Measurements from ENCODE around the gene MSL3.

DNA sequence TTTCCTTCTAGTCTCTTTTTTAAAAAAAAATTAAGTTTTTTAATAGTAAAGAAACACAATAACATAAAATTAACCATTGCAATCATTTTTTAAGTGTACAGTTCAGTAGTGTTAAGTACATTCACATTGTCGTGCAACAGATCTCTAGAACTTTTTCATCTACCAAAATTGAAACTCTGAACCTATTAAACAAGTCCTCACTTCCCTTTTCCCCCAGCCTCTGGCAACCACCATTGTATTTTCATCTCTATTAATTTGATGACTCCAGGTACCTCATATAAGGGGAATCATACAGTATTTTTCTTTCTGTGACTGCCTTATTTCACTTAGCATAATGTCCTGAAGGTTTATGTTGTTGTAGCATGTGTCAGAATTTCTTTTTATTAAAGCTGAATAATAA, 31.8 kb downstream of the MSL3 start:
- TF ChIP-seq POLR2AphosphoS5 (IDR thresholded peaks at IDR 0.05) (no peak), POLR2A (IDR thresholded peaks at IDR 0.05) (no peak), EP300 (IDR thresholded peaks at IDR 0.05) (no peak)
- TF ChIP-seq, protein P1, sequence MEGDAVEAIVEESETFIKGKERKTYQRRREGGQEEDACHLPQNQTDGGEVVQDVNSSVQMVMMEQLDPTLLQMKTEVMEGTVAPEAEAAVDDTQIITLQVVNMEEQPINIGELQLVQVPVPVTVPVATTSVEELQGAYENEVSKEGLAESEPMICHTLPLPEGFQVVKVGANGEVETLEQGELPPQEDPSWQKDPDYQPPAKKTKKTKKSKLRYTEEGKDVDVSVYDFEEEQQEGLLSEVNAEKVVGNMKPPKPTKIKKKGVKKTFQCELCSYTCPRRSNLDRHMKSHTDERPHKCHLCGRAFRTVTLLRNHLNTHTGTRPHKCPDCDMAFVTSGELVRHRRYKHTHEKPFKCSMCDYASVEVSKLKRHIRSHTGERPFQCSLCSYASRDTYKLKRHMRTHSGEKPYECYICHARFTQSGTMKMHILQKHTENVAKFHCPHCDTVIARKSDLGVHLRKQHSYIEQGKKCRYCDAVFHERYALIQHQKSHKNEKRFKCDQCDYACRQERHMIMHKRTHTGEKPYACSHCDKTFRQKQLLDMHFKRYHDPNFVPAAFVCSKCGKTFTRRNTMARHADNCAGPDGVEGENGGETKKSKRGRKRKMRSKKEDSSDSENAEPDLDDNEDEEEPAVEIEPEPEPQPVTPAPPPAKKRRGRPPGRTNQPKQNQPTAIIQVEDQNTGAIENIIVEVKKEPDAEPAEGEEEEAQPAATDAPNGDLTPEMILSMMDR (IDR thresholded peaks at IDR 0.05): no peak

All from gastroesophageal sphincter (tissue), 3 donors.